ENCODE results near the gene HSPA1B.

Gene HSPA1B

DNA sequence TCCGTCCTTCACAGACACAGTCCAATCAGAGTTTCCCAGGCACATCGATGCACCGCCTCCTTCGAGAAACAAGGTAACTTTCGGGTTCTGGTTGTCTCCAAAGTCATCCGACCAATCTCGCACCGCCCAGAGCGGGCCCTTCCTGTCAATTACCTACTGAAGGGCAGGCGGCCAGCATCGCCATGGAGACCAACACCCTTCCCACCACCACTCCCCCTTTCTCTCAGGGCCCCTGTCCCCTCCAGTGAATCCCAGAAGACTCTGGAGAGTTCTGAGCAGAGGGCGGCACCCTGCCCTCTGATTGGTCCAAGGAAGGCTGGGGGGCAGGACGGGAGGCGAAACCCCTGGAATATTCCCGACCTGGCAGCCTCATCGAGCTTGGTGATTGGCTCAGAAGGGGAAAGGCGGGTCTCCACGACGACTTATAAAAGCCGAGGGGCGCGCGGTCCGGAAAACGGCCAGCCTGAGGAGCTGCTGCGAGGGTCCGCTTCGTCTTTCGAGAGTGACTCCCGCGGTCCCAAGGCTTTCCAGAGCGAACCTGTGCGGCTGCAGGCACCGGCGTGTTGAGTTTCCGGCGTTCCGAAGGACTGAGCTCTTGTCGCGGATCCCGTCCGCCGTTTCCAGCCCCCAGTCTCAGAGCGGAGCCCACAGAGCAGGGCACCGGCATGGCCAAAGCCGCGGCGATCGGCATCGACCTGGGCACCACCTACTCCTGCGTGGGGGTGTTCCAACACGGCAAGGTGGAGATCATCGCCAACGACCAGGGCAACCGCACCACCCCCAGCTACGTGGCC lies at the start of gene HSPA1B:
Gene HSPA1B, plus strand, starts transcription at position 453 of the 794 bp plus-strand sequence. Its CDS starts 213 bp downstream, at position 666.
- Histone ChIP-seq H3K9ac (ENCODE audit: low read depth, low read length) (peak within 1 kb of the TSS; percentile 84; the same call in 1 of the 2 replicates), H3K4me3 (ENCODE audit: low read length) (peak within 1 kb of the TSS; percentile 86), H3K27me3 (ENCODE audit: insufficient read depth, low read length) (no peaks in the 10 kb centered on the region), H3K4me1 (ENCODE audit: insufficient read depth, low read length) (peaks cover 20% of the 10 kb centered on the region; the same call in 1 of the 2 replicates), H3K36me3 (ENCODE audit: insufficient read depth, low read depth, low read length) (no peaks in the 10 kb centered on the region), H3K9me3 (ENCODE audit: insufficient read depth, low read depth, low read length) (no peaks in the 10 kb centered on the region), H3K27ac (ENCODE audit: low read length) (peak within 1 kb of the TSS; percentile 41)

DNA sequence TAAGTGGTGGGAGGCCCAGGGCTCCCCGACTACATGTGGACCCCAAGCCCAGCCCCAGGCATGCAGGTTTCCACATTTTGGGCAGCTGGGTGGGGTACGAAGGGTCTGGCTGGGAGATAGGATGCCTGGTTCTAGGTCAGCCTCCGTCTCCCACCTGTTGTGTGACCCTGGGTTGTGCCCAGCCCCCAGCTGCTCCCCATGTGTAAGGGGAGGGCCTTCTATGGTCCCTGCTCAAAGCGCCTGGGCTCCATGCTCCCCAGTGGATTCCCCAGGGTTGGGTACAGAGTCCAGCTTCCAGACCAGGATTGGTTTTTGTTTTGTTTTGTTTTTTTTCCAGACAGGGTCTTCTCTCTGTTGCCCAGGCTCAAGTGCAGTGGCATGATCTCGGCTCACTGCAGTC lies 49.3 kb upstream of the HSPA1B start:
- no peak overlapping the region for H3K4me3 ChIP-seq (ENCODE audit: low read length)
- H3K36me3 ChIP-seq (ENCODE audit: insufficient read depth, low read depth, low read length): peaks cover 54% of the 10 kb centered on the region
- H3K4me1 ChIP-seq (ENCODE audit: insufficient read depth, low read length): no peaks in the 10 kb centered on the region
- H3K27ac ChIP-seq (ENCODE audit: low read length): no peak overlapping the region
- H3K27me3 ChIP-seq (ENCODE audit: insufficient read depth, low read length): no peaks in the 10 kb centered on the region
- no peak overlapping the region for H3K9ac ChIP-seq (ENCODE audit: low read depth, low read length)
- no peaks in the 10 kb centered on the region for H3K9me3 ChIP-seq (ENCODE audit: insufficient read depth, low read depth, low read length)

DNA sequence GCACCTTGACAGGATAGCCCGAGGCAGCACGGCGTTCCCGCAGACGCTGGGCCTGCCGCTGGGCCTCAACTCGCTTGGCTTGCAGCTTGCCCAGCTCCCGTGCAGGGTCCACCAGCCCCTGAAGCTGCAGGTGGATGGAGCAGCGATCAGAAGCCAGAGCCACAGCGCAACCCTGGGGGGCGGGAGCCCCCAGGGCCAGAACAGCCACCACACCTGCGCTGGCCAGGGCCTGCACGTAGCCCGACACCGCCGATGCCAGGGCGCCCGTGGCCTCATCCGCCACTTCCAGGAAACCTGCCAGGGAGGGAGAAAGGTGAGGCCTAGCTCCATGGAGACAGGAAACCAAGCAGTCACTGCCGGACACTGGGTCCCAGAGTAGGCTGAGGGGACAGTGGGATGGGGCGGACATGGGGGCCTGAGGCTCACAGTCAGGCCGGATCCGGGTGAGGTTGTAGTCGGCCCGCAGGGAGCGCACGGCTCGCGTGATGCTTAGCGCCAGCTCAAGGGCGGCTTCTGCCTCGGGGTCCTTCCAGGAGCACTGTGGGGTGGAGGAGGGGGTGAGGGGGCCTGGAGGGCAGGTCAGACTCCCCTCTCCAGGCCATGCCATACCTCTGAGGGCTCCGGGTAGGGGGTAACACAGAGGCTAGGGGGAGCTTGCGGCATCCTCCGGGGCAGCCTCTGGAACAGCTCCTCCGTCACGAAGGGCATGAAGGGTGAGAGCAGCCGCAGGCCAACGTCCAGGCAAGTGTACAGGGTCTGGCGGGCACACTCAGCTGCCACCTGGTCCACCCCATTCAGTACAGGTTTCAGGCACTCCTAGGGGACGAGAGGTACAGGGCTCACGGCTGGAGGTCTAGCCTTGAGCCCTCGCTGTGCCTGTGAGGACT lies 48.3 kb upstream of the HSPA1B start:
- Histone ChIP-seq H3K36me3 (ENCODE audit: insufficient read depth, low read depth, low read length) (peaks cover 64% of the 10 kb centered on the region), H3K27me3 (ENCODE audit: insufficient read depth, low read length) (no peaks in the 10 kb centered on the region), H3K4me3 (ENCODE audit: low read length) (no peak overlapping the region), H3K27ac (ENCODE audit: low read length) (no peak overlapping the region), H3K9ac (ENCODE audit: low read depth, low read length) (no peak overlapping the region), H3K9me3 (ENCODE audit: insufficient read depth, low read depth, low read length) (no peaks in the 10 kb centered on the region), H3K4me1 (ENCODE audit: insufficient read depth, low read length) (no peaks in the 10 kb centered on the region)

DNA sequence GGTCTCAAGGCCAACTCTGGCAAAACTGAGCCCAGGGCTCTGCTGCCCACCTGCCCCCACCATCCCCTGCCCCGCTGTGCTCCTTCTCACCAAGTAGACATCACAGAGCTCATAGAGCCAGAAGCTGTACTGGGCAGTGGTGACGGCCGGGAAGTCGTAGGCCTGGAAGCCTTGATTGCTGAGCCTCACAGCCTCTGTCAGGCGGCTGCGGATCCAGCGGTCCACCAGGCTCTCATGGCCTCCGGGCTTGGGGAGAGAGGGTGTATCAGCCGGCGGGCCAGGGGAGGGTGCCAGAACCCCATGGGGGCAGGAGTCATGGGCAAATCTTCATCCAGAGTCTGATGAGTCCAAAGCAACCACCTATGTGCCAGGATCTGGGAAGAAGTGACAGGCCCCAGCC lies 47.6 kb upstream of the HSPA1B start:
- Histone ChIP-seq H3K4me1 (ENCODE audit: insufficient read depth, low read length) (no peaks in the 10 kb centered on the region), H3K4me3 (ENCODE audit: low read length) (no peak overlapping the region), H3K36me3 (ENCODE audit: insufficient read depth, low read depth, low read length) (peaks cover 71% of the 10 kb centered on the region), H3K27ac (ENCODE audit: low read length) (no peak overlapping the region), H3K9me3 (ENCODE audit: insufficient read depth, low read depth, low read length) (no peaks in the 10 kb centered on the region), H3K9ac (ENCODE audit: low read depth, low read length) (no peak overlapping the region), H3K27me3 (ENCODE audit: insufficient read depth, low read length) (no peaks in the 10 kb centered on the region)

DNA sequence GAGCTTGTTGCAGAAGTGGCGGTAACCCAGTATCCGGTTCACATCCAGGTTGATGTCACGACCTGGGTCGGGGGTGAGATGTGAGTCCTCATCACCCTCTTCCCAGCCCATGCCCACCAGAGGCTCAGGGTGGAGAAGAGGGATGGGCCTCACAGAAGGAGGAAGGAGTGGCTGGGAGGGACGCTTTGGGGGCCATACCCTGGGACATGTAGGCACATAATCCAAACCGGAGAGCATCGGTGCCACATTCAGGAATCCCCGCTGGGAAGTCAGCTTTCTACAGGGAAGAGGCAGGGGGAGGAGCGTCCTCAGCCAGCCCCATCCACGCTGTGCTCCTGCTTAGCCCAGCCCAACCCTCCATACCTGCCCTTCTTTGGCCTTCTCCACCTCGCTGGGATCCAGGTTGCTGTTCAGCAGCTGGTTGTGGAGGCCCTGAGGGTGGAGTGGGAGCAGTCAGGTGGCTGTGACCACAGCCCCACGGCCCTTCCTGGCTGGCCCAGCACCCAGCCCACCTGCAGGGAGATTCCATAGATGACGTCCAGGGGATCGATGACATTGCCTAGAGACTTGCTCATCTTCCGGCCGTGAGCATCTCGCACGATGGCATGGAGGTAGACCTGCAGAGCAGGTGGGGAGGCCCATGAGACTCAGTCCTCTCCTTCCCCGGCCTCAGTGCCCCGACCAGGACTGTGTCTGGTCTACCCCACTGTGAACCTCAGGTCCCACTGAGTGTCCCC lies 46.9 kb upstream of the HSPA1B start:
- Histone ChIP-seq H3K9me3 (ENCODE audit: insufficient read depth, low read depth, low read length) (no peaks in the 10 kb centered on the region), H3K4me3 (ENCODE audit: low read length) (no peak overlapping the region), H3K9ac (ENCODE audit: low read depth, low read length) (no peak overlapping the region), H3K36me3 (ENCODE audit: insufficient read depth, low read depth, low read length) (peaks cover 79% of the 10 kb centered on the region), H3K27me3 (ENCODE audit: insufficient read depth, low read length) (no peaks in the 10 kb centered on the region), H3K4me1 (ENCODE audit: insufficient read depth, low read length) (no peaks in the 10 kb centered on the region), H3K27ac (ENCODE audit: low read length) (no peak overlapping the region)

DNA sequence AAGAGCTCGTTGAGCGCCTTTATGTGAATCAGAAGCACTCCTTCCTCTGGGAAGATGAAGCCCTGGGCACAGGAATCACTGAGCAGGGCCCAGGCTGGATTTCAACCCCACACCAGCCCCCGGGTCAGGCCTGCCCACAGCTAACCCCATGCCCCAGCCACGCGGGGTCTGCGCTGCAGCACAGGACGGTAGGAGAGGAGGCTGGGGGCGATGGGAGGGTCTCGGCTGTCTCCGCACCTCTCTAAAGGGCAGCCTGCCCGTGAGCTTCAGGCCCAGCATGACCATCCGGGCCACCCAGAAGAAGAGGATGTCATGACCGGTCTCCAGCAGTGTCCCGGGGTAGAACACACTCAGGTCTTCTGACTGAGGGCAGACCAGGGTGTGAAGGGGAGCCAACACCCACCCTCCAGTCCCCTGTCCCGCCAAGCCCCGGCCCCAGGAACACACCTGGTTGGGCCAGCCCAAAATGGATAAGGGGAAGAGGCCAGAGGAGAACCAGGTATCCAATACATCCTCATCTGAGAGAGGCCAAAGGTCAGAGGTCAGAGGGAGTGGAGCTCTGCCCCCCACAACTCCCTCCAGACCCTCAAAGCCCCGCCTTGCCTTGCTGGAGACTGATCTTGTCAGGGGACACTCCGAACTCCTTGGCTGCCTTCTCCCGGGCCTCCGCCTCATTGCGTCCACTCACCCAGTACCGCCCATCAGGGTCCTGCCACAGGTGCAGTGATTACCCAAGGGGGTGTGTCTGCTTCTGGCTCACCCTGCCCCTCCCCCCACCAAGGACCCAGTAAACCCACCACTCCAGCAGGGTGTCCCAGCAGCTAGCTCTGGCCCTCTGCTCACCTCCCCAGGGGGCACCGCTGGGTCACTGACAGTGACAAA lies 46.1 kb upstream of the HSPA1B start:
- no peak overlapping the region for H3K9ac ChIP-seq (ENCODE audit: low read depth, low read length)
- peaks cover 80% of the 10 kb centered on the region for H3K36me3 ChIP-seq (ENCODE audit: insufficient read depth, low read depth, low read length)
- H3K4me3 ChIP-seq (ENCODE audit: low read length): no peak overlapping the region
- H3K27me3 ChIP-seq (ENCODE audit: insufficient read depth, low read length): no peaks in the 10 kb centered on the region
- no peaks in the 10 kb centered on the region for H3K9me3 ChIP-seq (ENCODE audit: insufficient read depth, low read depth, low read length)
- H3K4me1 ChIP-seq (ENCODE audit: insufficient read depth, low read length): no peaks in the 10 kb centered on the region
- no peak overlapping the region for H3K27ac ChIP-seq (ENCODE audit: low read length)

DNA sequence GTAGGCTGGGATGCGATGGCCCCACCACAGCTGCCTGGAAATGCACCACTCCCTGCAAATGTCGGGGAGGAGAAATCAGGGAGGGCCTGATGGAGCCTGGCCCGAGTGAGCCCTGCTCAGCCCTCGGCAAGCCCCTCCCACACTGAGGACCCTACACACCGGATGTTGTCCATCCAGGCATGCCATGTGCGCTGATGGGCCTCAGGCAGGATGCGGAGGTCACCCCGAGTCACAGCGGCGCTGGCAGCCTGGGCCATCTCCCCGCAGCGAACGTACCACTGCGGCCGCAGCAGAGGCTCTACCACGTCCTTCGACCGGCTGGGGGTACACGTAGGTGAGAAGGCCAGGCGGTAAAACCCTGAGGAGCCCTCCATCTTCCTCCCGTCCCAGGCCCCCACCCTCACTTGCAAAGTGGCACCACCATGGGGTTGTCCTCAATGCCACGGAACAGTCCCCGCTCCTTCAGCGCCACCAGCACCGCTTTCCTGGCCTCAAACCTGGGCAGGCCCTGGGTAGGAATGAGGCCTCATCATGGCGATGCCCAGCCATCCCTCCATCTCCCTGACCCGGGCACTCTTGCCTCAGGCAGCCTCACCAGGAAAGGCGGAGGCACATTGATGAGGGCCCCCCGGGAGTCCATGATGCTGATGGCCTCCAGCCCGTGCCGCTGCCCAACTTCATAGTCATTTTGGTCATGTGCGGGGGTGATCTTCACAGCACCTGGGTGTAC lies 45.2 kb upstream of the HSPA1B start:
- Histone ChIP-seq H3K4me1 (ENCODE audit: insufficient read depth, low read length) (no peaks in the 10 kb centered on the region), H3K27ac (ENCODE audit: low read length) (no peak overlapping the region), H3K27me3 (ENCODE audit: insufficient read depth, low read length) (no peaks in the 10 kb centered on the region), H3K4me3 (ENCODE audit: low read length) (no peak overlapping the region), H3K9ac (ENCODE audit: low read depth, low read length) (no peak overlapping the region), H3K9me3 (ENCODE audit: insufficient read depth, low read depth, low read length) (no peaks in the 10 kb centered on the region), H3K36me3 (ENCODE audit: insufficient read depth, low read depth, low read length) (peaks cover 86% of the 10 kb centered on the region)

DNA sequence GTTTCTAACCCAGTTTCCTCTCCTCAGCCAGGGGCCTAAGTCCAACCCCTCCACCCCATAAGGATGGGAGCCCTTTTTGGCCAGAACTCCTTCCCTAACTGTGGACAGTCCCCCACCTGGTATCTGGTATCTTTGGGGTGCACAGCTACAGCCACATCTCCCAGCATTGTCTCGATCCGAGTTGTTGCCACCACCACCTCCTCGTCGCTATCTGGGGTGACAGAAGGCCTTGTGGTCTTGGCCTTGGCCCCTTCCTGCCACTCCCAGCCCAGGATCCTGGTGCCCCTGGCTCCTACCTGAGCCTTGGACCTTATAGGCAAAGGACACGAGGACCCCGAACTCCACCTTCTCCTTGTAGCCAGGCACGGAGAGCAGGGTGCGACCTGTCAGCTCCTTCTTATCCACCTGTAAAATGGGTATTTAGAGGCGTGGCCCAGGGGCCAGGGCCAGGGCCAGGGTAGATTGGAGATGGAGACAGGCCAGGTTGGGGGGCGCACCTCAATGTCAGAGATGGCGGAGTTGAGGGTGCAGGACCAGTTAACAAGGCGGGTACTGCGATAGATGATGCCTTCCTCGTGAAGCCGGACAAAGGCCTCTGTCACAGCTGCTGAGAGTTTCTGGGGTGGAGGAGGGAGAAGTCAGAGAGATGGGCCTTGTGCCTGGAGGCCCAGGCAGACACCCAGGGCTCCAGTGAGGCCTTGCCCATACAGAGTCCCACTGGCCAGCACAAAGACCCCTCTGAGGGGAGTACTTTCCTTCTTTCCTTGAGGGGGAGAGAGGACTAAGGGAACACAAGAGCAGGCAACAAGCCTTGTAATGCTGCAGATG lies 43.2 kb upstream of the HSPA1B start:
- no peak overlapping the region for H3K4me3 ChIP-seq (ENCODE audit: low read length)
- H3K36me3 ChIP-seq (ENCODE audit: insufficient read depth, low read depth, low read length): peaks cover 82% of the 10 kb centered on the region
- H3K9me3 ChIP-seq (ENCODE audit: insufficient read depth, low read depth, low read length): no peaks in the 10 kb centered on the region
- H3K9ac ChIP-seq (ENCODE audit: low read depth, low read length): no peak overlapping the region
- H3K27ac ChIP-seq (ENCODE audit: low read length): no peak overlapping the region
- no peaks in the 10 kb centered on the region for H3K4me1 ChIP-seq (ENCODE audit: insufficient read depth, low read length)
- H3K27me3 ChIP-seq (ENCODE audit: insufficient read depth, low read length): no peaks in the 10 kb centered on the region

DNA sequence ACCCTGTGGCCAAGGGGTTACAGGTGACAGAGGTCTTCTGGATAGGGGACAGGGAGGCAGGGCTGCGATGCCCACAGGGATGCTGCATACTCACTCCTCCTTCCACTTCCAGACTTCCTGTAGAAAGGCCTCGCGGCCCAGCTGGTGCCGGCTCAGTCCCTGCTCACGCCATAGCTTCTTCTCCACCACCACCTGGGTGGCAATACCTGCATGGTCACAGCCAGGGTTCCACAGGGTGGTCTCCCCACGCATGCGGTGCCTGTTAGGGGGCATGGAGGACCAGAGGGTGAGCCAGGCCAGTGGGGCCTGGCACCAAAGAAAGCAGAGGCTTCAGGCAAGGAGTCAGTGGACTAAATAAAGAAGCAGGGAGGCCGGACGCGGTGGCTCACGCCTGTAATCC lies 42.1 kb upstream of the HSPA1B start:
- H3K27me3 ChIP-seq (ENCODE audit: insufficient read depth, low read length): no peaks in the 10 kb centered on the region
- H3K9me3 ChIP-seq (ENCODE audit: insufficient read depth, low read depth, low read length): no peaks in the 10 kb centered on the region
- no peak overlapping the region for H3K27ac ChIP-seq (ENCODE audit: low read length)
- H3K36me3 ChIP-seq (ENCODE audit: insufficient read depth, low read depth, low read length): peaks cover 80% of the 10 kb centered on the region
- no peak overlapping the region for H3K9ac ChIP-seq (ENCODE audit: low read depth, low read length)
- H3K4me1 ChIP-seq (ENCODE audit: insufficient read depth, low read length): no peaks in the 10 kb centered on the region
- H3K4me3 ChIP-seq (ENCODE audit: low read length): no peak overlapping the region
